Choroid plexus epithelial cell (primary cell): ENCODE data around the gene CRCP.

Experiments used
- DNase-seq: peaks from one replicate; pipeline ENCODE4 v3.0.0-alpha.2; 2010; ENCODE audit warnings: low read depth
- H3K4me3 ChIP-seq: 2 replicates; pipeline ENCODE4 v1.5.1; 2011; ENCODE audit warnings: low read depth, mild to moderate bottlenecking, control low read depth, low read length, moderate library complexity
- CTCF ChIP-seq: conservative IDR thresholded peaks from 2 replicates; pipeline ENCODE4 v1.5.1; 2011; ENCODE audit warnings: low read depth, mild to moderate bottlenecking, control low read depth, inconsistent platforms, low read length, moderate library complexity

The CRCP gene

GRCh38 chr7:66078067-66078466 lies 36.6 kb upstream of the CRCP start:
- no peak overlapping the region for H3K4me3 ChIP-seq
- no peak for DNase-seq
- no peak for TF ChIP-seq CTCF

GRCh38 chr7:66082083-66082482 lies 32.6 kb upstream of the CRCP start:
- no peak for DNase-seq
- H3K4me3 ChIP-seq, result no peak overlapping the region
- no peak for TF ChIP-seq CTCF

- no peak for TF ChIP-seq CTCF
- H3K4me3 ChIP-seq, result no peak overlapping the region
- DNase-seq, result no peak
Measured at GRCh38 chr7:66082886-66083415, 31.7 kb upstream of the CRCP start.

GRCh38 chr7:66083677-66084076 lies 31.0 kb upstream of the CRCP start:
- no peak overlapping the region for H3K4me3 ChIP-seq
- DNase-seq, result no peak
- peak; percentile 29 for TF ChIP-seq CTCF

- DNase-seq, result no peak
- H3K4me3 ChIP-seq, result no peak overlapping the region
- TF ChIP-seq CTCF, result no peak
Measured at GRCh38 chr7:66088861-66089838, 25.5 kb upstream of the CRCP start.

GRCh38 chr7:66092654-66093053 lies 22.0 kb upstream of the CRCP start:
- TF ChIP-seq CTCF, result no peak
- no peak for DNase-seq

GRCh38 chr7:66095010-66095409 lies 19.6 kb upstream of the CRCP start:
- H3K4me3 ChIP-seq, result no peak overlapping the region
- no peak for TF ChIP-seq CTCF
- DNase-seq, result no peak

More at GRCh38 chr7:66092654-66093053, 22.0 kb upstream of the CRCP start:
- no peak overlapping the region for H3K4me3 ChIP-seq
